Suprapubic skin (tissue), 3 donors: ENCODE measurements around the gene CACNA1G.

Experiments
- POLR2A ChIP-seq, 2 donors: fragments of 450-650 bp; IDR thresholded peaks; one replicate each; pipeline ENCODE4 v1.6.1; 2017; ENCODE audit warnings: antibody characterized with exemption in 2 of 2, mild to moderate bottlenecking in 2 of 2, moderate library complexity in 2 of 2
- TF ChIP-seq, protein P1 (sequence below), 2 donors: fragments of 200-600 bp in 1 of 2; fragments of 450-650 bp in 1 of 2; sonication (generic) in 1 of 2; IDR thresholded peaks; one replicate each; pipeline ENCODE4 v1.5.1; 2016 to 2019; ENCODE audit warnings: antibody characterized with exemption in 2 of 2, mild to moderate bottlenecking in 1 of 2, moderate library complexity in 1 of 2

DNA sequence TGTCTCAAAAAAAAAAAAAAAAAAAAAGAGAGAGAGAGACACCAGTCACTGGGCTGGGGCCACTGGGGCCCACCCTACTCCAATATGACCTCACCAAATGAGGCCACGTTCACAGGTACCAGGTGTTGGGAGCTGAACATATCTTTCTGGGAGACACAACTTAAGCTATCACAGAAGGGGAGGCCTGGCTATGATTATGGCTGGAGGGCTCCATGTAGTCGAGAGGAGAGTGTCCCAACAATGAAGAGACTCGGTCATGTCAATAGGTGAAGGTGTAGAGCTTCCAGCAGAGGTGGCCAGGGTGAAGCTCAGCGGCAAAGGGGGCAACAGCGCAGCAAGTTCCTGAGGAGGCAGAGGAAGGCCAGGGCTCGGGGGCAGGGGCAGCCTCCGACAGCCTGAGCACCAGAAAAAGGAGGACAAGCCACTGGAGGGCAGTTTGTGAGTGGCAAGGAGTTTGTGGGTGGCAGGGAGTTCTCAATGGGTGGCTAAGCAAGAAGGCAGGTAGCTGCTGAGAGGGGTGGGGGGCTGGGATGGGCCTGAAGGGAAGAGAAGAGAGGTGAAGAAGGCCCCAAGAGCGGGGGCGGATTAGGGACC lies 102.2 kb downstream of the CACNA1G start:
- TF ChIP-seq, protein P1, sequence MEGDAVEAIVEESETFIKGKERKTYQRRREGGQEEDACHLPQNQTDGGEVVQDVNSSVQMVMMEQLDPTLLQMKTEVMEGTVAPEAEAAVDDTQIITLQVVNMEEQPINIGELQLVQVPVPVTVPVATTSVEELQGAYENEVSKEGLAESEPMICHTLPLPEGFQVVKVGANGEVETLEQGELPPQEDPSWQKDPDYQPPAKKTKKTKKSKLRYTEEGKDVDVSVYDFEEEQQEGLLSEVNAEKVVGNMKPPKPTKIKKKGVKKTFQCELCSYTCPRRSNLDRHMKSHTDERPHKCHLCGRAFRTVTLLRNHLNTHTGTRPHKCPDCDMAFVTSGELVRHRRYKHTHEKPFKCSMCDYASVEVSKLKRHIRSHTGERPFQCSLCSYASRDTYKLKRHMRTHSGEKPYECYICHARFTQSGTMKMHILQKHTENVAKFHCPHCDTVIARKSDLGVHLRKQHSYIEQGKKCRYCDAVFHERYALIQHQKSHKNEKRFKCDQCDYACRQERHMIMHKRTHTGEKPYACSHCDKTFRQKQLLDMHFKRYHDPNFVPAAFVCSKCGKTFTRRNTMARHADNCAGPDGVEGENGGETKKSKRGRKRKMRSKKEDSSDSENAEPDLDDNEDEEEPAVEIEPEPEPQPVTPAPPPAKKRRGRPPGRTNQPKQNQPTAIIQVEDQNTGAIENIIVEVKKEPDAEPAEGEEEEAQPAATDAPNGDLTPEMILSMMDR (IDR thresholded peaks at IDR 0.05) = no peak
- TF ChIP-seq POLR2A (IDR thresholded peaks at IDR 0.05) = no peak
